Medulla oblongata (tissue), 1 donor: Measurements from ENCODE around the gene TMEM255B.
"Not testable (repeated sequence)": the region's sequence is repeated elsewhere in the genome, so short reads cannot be mapped to it uniquely, and the experiment has no call there.

Experiments used
- DNase-seq: peaks from one replicate; pipeline ENCODE4 v3.0.0-alpha.2; 2015; ENCODE audit errors: extremely low spot score

TMEM255B gene

GRCh38 chr13:113787694-113788093 is 28.7 kb downstream of the TMEM255B start:
- DNase-seq = no peak

DNA sequence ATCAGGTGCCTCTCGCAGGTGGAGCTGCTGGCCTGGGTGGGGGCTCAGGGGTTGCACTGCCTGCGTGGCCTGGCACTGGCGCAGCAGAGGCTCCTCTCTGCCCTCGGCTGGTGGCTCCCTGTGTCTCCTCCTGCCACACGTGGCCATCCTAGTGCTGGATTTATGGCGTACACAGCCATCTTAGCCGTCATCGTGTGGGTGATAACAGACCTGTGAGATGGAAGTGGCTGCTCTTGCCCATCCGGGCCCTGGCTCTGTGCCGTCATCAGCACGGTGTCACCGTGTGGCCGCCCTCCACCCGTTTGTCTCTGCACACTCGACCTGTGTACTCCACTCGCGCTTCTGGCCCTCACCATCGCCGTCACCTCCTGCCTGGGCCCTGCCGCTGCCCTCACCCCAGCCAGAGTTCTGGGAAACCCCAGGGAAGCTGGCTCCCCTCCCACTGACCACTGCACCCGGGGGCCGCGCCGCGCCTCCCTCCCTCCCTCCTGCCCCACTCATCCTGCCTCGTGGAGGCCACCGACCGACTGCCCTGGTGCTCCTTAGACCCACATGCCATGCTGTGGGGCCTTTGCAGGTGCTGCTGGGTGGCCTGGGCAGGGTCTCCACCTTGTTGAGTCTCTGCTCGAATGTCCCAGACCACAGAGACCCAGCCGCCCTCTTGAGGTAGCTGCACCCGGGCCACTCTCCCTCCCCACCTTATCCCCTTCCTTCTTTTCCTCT is 29.5 kb downstream of the TMEM255B start:
- no peak for DNase-seq

- DNase-seq = no peak
Observed at GRCh38 chr13:113789167-113789566, 30.1 kb downstream of the TMEM255B start.

GRCh38 chr13:113789931-113790330 is 30.9 kb downstream of the TMEM255B start:
- not testable (repeated sequence) for DNase-seq

DNA sequence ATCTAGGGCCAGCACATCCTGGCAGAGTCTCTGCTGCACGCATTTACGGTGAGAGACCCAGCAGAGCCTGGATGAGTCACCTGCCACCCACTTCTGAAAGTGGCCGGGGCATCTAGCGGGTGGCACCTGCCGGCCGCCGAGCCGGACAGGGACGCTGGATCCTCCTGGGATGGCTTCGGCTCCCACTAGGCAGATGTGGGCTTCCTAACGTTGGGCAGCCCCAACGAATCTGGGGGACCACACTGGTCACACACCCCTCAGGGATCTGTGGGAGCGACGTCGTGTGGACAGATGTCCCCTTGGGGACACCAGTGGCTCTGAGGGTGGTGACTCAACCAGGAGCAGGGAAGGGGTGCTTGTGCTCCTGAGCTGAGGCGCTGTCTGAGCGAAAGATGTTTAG is 32.2 kb downstream of the TMEM255B start:
- no peak for DNase-seq

DNA sequence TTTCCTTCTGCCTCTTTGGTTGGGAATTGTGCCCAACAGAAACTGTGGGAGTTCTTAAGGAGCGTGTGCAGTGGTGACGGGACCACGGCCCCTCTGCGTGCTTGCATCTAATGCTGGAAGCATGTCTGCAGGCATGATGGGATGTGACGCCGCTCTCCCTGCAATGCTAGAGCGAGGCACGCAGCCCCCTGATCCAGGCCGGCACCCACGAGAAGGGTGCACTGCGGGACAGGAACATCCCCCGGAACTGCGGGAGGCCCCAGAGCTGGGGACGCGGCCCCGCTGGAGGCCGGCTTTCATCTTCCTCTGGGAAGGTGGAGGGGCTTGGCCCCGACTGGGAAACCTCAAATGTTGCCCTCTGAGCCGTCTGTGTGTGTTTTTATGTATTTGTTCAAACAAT is 32.7 kb downstream of the TMEM255B start:
- DNase-seq = no peak

GRCh38 chr13:113792236-113792770 is 33.3 kb downstream of the TMEM255B start:
- no peak for DNase-seq

- no peak for DNase-seq
Observed at GRCh38 chr13:113792886-113793717, 34.1 kb downstream of the TMEM255B start.

DNA sequence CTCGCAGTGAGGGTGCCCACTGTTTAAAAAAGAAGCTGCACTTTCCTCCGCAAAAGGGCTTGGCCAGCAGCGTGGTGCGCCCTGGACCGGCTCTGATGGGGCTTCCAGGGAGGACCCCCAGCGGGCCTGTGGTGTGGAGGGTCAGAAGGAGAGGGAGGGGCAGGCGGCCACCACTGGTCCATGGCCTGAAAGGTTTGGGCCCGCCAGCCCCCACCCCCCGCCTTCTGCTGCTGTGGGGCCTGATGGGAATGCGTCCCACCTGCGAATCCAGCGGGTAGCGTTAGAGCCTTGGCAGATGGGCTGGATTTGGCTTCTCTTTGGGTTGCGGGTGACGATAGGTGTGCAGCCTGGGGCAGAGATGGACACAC is 34.7 kb downstream of the TMEM255B start:
- DNase-seq = no peak

DNA sequence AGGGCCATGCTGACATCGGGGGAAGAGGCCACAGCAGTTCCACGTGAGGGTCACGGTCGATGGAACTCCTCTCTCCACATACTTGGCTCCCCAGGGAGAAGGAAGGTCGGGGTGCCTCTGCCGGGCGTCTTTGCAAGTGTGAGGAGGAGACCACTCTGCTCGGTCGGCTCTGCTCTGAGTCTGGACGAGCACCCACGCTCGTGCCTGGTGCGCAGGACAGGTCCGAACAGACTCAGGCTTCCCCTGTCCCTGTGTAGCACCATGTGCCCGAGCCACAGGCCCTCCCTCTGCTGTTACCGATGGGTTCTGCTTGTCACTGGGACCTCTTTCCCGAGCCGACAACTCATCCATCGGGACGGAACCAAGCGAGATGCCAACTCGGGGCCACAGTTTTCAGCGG is 35.1 kb downstream of the TMEM255B start:
- no peak for DNase-seq

DNA sequence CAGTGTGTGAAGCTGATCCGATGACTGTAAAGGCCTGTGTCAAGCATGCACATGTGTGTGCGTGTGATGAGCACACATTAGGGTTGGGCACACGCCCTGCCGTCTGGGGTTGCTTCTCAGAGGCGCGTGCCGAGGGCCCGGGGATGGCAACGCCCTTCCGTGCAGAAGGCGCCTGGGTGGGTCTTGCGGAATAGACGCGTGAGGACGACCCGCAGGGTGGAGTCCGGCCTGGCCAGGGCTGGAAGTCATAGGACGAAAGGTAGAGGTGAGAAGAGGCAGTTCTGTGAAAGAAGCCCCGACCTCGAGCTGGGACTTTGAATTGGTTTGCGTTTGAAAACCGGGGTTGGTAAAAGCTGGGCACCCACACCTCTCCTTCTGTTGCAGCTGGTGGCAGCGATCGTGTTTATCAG is 35.7 kb downstream of the TMEM255B start:
- DNase-seq = no peak

DNA sequence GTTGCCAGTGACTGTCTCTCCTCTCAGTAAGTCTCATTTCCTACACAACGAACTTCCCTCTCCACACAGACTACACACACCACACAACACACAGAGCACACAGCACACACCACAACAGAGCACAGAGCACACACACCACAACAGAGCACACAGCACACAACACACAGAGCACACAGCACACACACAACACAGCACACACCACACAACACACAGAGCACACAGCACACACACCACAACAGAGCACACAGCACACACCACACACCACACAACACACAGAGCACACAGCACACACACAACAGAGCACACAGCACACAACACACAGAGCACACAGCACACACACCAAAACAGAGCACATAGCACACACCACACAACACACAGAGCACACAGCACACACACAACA is 36.3 kb downstream of the TMEM255B start:
- DNase-seq = not testable (repeated sequence)

DNA sequence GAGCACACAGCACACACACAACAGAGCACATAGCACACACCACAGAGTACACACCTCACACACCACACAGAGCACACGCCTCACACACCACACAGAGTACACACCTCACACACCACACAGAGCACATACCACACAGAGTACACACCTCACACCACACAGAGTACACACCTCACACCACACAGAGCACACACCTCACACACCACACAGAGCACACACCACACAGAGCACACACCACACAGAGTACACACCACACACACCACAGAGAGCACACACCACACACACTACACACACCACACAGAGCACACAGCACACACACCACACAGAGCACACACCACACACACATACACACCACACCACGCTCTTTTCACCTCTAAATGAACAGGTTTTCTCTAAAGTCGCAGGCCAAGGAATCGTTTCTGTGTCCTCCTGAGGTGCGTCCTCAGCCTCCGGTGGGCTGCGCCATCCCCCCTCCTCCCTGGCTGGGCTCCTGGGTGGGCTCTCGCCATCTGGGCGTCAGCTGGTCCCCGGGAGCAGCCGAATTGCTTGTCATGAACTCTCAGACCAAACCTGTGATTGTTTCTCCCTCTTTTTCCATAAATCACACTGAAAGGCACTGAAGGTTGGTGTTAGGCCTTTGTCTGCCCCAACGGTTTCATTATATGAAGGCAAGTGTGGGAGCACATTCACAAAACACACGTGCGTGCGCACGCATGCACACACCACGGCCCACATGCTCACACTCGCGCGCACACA is 37.4 kb downstream of the TMEM255B start:
- DNase-seq = no peak

- no peak for DNase-seq
Observed at GRCh38 chr13:113796964-113797676, 38.1 kb downstream of the TMEM255B start.

DNA sequence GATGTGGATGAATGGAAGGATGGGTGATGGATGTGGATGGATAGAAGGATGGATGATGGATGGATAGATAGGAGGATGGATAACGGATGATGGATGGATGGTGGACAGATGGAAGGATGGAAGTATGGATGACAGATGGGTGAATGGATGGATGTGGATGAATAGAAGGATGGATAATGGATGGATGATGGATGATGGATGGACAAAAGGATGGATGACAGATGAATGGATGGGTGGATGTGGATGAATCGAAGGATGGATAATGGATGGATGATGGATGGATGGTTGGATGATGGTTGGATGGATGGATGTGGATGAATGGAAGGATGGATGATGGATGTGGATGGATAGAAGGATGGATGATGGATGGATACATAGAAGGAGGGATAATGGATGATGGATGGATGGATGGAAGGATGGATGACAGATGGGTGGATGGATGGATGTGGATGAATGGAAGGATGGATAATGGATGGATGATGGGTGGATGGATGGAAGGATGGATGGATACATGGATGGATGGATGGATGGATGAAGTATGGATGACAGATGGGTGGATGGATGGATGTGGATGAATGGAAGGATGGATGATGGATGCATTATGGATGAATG is 39.3 kb downstream of the TMEM255B start:
- no peak for DNase-seq

- no peak for DNase-seq
Observed at GRCh38 chr13:113800576-113800926, 41.5 kb downstream of the TMEM255B start.

GRCh38 chr13:113801289-113801961 is 42.4 kb downstream of the TMEM255B start:
- DNase-seq = no peak

DNA sequence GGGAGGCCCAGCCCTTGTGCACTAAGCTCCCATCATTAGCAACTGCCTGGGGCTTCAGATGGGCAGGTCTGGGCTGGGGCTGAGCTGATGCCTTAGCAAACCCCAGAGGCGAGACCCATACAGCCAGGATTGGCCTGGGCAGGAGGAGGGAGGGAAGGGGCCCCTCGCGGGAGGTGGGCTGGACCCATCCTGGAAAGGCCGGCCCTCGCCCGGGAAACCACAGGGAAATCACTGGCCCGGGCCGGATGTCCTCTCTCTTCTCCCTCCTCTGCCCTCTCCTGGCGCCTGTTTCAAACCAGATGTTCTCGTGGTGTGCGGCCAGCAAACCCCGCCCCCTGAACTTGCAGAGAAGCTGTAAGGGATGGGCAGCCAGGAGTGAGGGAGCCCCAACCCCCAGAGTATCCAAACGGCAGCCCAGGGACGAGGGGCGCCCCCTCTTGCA is 43.1 kb downstream of the TMEM255B start:
- DNase-seq = no peak

DNA sequence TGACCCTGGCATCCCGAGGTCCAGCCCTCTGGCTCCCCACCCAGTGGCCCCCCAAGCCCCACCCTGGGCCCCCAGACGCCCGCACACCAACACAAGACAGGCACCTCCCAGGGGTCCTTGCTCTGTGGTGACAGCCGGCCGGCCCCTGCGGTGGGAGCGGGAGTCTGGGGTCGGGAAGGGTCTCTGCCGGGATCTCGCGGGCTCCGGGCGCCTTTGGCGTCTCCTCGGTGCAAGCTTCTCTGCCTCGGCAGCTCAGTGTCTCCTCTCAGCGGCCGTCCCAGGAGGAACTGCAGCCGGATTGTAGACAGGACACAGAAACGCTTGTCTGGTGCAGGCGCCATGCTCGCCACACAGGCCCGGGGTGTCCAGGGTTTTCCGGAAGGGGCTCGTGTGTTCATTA is 43.7 kb downstream of the TMEM255B start:
- no peak for DNase-seq

- no peak for DNase-seq
Observed at GRCh38 chr13:113803409-113804016, 44.5 kb downstream of the TMEM255B start.
